ENCODE measurements around the gene PTCH2.
"Not testable (repeated sequence)": the region's sequence is repeated elsewhere in the genome, so short reads cannot be mapped to it uniquely, and the experiment has no call there.

The PTCH2 gene

GRCh38 chr1:44842862-44843655 is at the start of gene PTCH2:
PTCH2 (minus strand) TSS chr1:44843253; CDS start chr1:44842932, 321 bp downstream.
- peak; percentile 57 for DNase-seq

GRCh38 chr1:44890007-44890406 is 47.0 kb upstream of the PTCH2 start:
- DNase-seq = no peak

GRCh38 chr1:44885406-44885805 is 42.4 kb upstream of the PTCH2 start:
- no peak for DNase-seq

- DNase-seq = no peak
Measured at GRCh38 chr1:44884746-44885145, 41.7 kb upstream of the PTCH2 start.

GRCh38 chr1:44881011-44881632 is 38.1 kb upstream of the PTCH2 start:
- no peak for DNase-seq

GRCh38 chr1:44874155-44874554 is 31.1 kb upstream of the PTCH2 start:
- no peak for DNase-seq

GRCh38 chr1:44870096-44870495 is 27.0 kb upstream of the PTCH2 start:
- no peak for DNase-seq

GRCh38 chr1:44867801-44868200 is 24.7 kb upstream of the PTCH2 start:
- peak; percentile 78 for DNase-seq

- no peak for DNase-seq
Measured at GRCh38 chr1:44862829-44863401, 19.9 kb upstream of the PTCH2 start.

- DNase-seq = no peak
Measured at GRCh38 chr1:44860891-44861425, 17.9 kb upstream of the PTCH2 start.

GRCh38 chr1:44860331-44860730 is 17.3 kb upstream of the PTCH2 start:
- DNase-seq = no peak

- no peak for DNase-seq
Measured at GRCh38 chr1:44857446-44857845, 14.4 kb upstream of the PTCH2 start.

GRCh38 chr1:44855742-44856141 is 12.7 kb upstream of the PTCH2 start:
- DNase-seq = no peak

GRCh38 chr1:44854970-44855369 is 11.9 kb upstream of the PTCH2 start:
- no peak for DNase-seq

GRCh38 chr1:44853201-44853600 is 10.1 kb upstream of the PTCH2 start:
- DNase-seq = no peak

- no peak for DNase-seq
Measured at GRCh38 chr1:44851308-44851707, 8.3 kb upstream of the PTCH2 start.

- DNase-seq = no peak
Measured at GRCh38 chr1:44849575-44850132, 6.6 kb upstream of the PTCH2 start.

GRCh38 chr1:44848456-44849181 is 5.6 kb upstream of the PTCH2 start:
- no peak for DNase-seq

- DNase-seq = no peak
Measured at GRCh38 chr1:44847845-44848244, 4.8 kb upstream of the PTCH2 start.

GRCh38 chr1:44846985-44847384 is 3.9 kb upstream of the PTCH2 start:
- no peak for DNase-seq

- peak; percentile 24 for DNase-seq
Measured at GRCh38 chr1:44842486-44842861, 579 bp downstream of the PTCH2 start.

GRCh38 chr1:44839576-44839975 is 3.5 kb downstream of the PTCH2 start:
- no peak for DNase-seq

GRCh38 chr1:44838294-44838693 is 4.8 kb downstream of the PTCH2 start:
- not testable (repeated sequence) for DNase-seq

Measured in DMS79 treated with DMSO at 0.1 percent for 48 hours (cell line).